BE2C (cell line): ENCODE data around the gene CKM.

Experiments used
- DNase-seq: peaks from one replicate; pipeline ENCODE4 v3.0.0-alpha.2; 2020
- H3K27me3 ChIP-seq: fragments of 250-450 bp; sonication (Bioruptor Pico); 2 replicates; pipeline ENCODE4 v1.5.1; 2020; ENCODE audit warnings: mild to moderate bottlenecking
- H3K36me3 ChIP-seq: fragments of 250-450 bp; sonication (Bioruptor Pico); 2 replicates; pipeline ENCODE4 v1.5.1; 2020; ENCODE audit warnings: mild to moderate bottlenecking
- H3K4me1 ChIP-seq: fragments of 250-450 bp; sonication (Bioruptor Pico); 2 replicates; pipeline ENCODE4 v1.5.1; 2020
- H3K4me3 ChIP-seq: 2 replicates; pipeline ENCODE4 v1.5.1; 2011; ENCODE audit warnings: low read depth, low read length
- H3K9me3 ChIP-seq: fragments of 250-450 bp; sonication (Bioruptor Pico); 2 replicates; pipeline ENCODE4 v1.5.1; 2020
- CTCF ChIP-seq: IDR thresholded peaks from 2 replicates; pipeline ENCODE4 v1.5.1; 2012; ENCODE audit warnings: mild to moderate bottlenecking, low read depth, low read length

CKM gene

GRCh38 chr19:45355910-45356309 is 33.2 kb upstream of the CKM start:
- H3K36me3 ChIP-seq: peaks cover 7% of the 10 kb centered on the region; the same call in 1 of the 2 replicates
- H3K9me3 ChIP-seq: no peaks in the 10 kb centered on the region; the same call in 1 of the 2 replicates

GRCh38 chr19:45355402-45355801 is 32.7 kb upstream of the CKM start:
- TF ChIP-seq CTCF: no peak
- Histone ChIP-seq H3K27me3 (no peaks in the 10 kb centered on the region), H3K36me3 (peaks cover 7% of the 10 kb centered on the region; the same call in 1 of the 2 replicates)

More at GRCh38 chr19:45355910-45356309, 33.2 kb upstream of the CKM start:
- no peaks in the 10 kb centered on the region for H3K4me1 ChIP-seq
- H3K27me3 ChIP-seq: no peaks in the 10 kb centered on the region
- TF ChIP-seq CTCF: no peak
- H3K4me3 ChIP-seq: no peak overlapping the region
- DNase-seq: no peak

GRCh38 chr19:45354241-45354842 is 31.7 kb upstream of the CKM start:
- Histone ChIP-seq H3K9me3 (no peaks in the 10 kb centered on the region; the same call in 1 of the 2 replicates), H3K27me3 (no peaks in the 10 kb centered on the region), H3K4me3 (no peak overlapping the region), H3K4me1 (no peaks in the 10 kb centered on the region), H3K36me3 (peaks cover 7% of the 10 kb centered on the region; the same call in 1 of the 2 replicates)
- no peak for DNase-seq
- no peak for TF ChIP-seq CTCF

More at GRCh38 chr19:45355402-45355801, 32.7 kb upstream of the CKM start:
- DNase-seq: no peak
- Histone ChIP-seq H3K4me1 (no peaks in the 10 kb centered on the region), H3K9me3 (no peaks in the 10 kb centered on the region; the same call in 1 of the 2 replicates), H3K4me3 (no peak overlapping the region)

- no peaks in the 10 kb centered on the region; the same call in 1 of the 2 replicates for H3K9me3 ChIP-seq
- H3K4me3 ChIP-seq: no peak overlapping the region
- TF ChIP-seq CTCF: no peak
- H3K27me3 ChIP-seq: peaks cover 2% of the 10 kb centered on the region; the same call in 1 of the 2 replicates
- no peaks in the 10 kb centered on the region for H3K4me1 ChIP-seq
- DNase-seq: peak; percentile 48
- H3K36me3 ChIP-seq: peaks cover 7% of the 10 kb centered on the region; the same call in 1 of the 2 replicates
Observed at GRCh38 chr19:45352914-45353796, 30.5 kb upstream of the CKM start.

- Histone ChIP-seq H3K36me3 (peaks cover 7% of the 10 kb centered on the region; the same call in 1 of the 2 replicates), H3K27me3 (peaks cover 9% of the 10 kb centered on the region), H3K4me1 (no peaks in the 10 kb centered on the region), H3K9me3 (no peaks in the 10 kb centered on the region; the same call in 1 of the 2 replicates), H3K4me3 (no peak overlapping the region)
- TF ChIP-seq CTCF: no peak
- no peak for DNase-seq
Observed at GRCh38 chr19:45352471-45352870, 29.8 kb upstream of the CKM start.
